Activated CD4-positive, alpha-beta T cell treated with anti-CD3 and anti-CD28 coated beads, Interleukin-2, Interleukin-4, amounts not matched to agents 100 ng/mL and 50 ng/mL, durations not matched to agents 16 hours and 8 hours (primary cell): ENCODE measurements around the gene SPECC1L.

Experiments used
- DNase-seq: peaks from one replicate; pipeline ENCODE4 v3.0.0-alpha.2; 2020; ENCODE audit warnings: low spot score

Gene SPECC1L

GRCh38 chr22:24400726-24401596 is 130.3 kb downstream of the SPECC1L start:
- no peak for DNase-seq

GRCh38 chr22:24401931-24402367 is 131.3 kb downstream of the SPECC1L start:
- DNase-seq = no peak

GRCh38 chr22:24402460-24403192 is 132.0 kb downstream of the SPECC1L start:
- DNase-seq = no peak

- no peak for DNase-seq
Observed at GRCh38 chr22:24403346-24403745, 132.7 kb downstream of the SPECC1L start.

- no peak for DNase-seq
Observed at GRCh38 chr22:24404561-24405275, 134.1 kb downstream of the SPECC1L start.

- no peak for DNase-seq
Observed at GRCh38 chr22:24405631-24406321, 135.1 kb downstream of the SPECC1L start.

- DNase-seq = no peak
Observed at GRCh38 chr22:24406322-24407277, 136.0 kb downstream of the SPECC1L start.

- DNase-seq = no peak
Observed at GRCh38 chr22:24407278-24407665, 136.6 kb downstream of the SPECC1L start.

GRCh38 chr22:24407884-24408283 is 137.3 kb downstream of the SPECC1L start:
- no peak for DNase-seq

- DNase-seq = no peak
Observed at GRCh38 chr22:24408630-24409029, 138.0 kb downstream of the SPECC1L start.

- DNase-seq = no peak
Observed at GRCh38 chr22:24409707-24410106, 139.1 kb downstream of the SPECC1L start.

GRCh38 chr22:24410110-24410856 is 139.7 kb downstream of the SPECC1L start:
- peak; percentile 38 for DNase-seq

- DNase-seq = no peak
Observed at GRCh38 chr22:24411256-24412004, 140.8 kb downstream of the SPECC1L start.

GRCh38 chr22:24412274-24412673 is 141.6 kb downstream of the SPECC1L start:
- DNase-seq = no peak

- no peak for DNase-seq
Observed at GRCh38 chr22:24413271-24413670, 142.6 kb downstream of the SPECC1L start.

GRCh38 chr22:24413736-24414385 is 143.2 kb downstream of the SPECC1L start:
- no peak for DNase-seq

GRCh38 chr22:24414523-24414922 is 143.9 kb downstream of the SPECC1L start:
- no peak for DNase-seq
